NCI-H774 (cell line): Measurements from ENCODE around the gene MANBA.

Experiments
- DNase-seq: peaks from one replicate; lab custom pipeline; 2025; lab: John Stamatoyannopoulos, UW

The MANBA gene

GRCh38 chr4:102675141-102675540 lies 85.6 kb downstream of the MANBA start:
- no peak for DNase-seq

GRCh38 chr4:102667001-102667400 lies 93.8 kb downstream of the MANBA start:
- no peak for DNase-seq

- DNase-seq: no peak
These were observed 95.2 kb downstream of the MANBA start for GRCh38 chr4:102665527-102665926.

- no peak for DNase-seq
These were observed 97.7 kb downstream of the MANBA start for GRCh38 chr4:102663073-102663472.

GRCh38 chr4:102657206-102657605 lies 103.6 kb downstream of the MANBA start:
- DNase-seq: no peak

GRCh38 chr4:102647117-102647516 lies 113.7 kb downstream of the MANBA start:
- DNase-seq: no peak

GRCh38 chr4:102642631-102643298 lies 118.0 kb downstream of the MANBA start:
- no peak for DNase-seq

GRCh38 chr4:102641793-102642192 lies 119.0 kb downstream of the MANBA start:
- no peak for DNase-seq

GRCh38 chr4:102640669-102641068 lies 120.1 kb downstream of the MANBA start:
- no peak for DNase-seq

- DNase-seq: no peak
These were observed 121.2 kb downstream of the MANBA start for GRCh38 chr4:102639598-102639997.

GRCh38 chr4:102638621-102639020 lies 122.1 kb downstream of the MANBA start:
- no peak for DNase-seq

GRCh38 chr4:102637391-102637790 lies 123.4 kb downstream of the MANBA start:
- DNase-seq: no peak

- DNase-seq: no peak
These were observed 127.7 kb downstream of the MANBA start for GRCh38 chr4:102633100-102633499.

GRCh38 chr4:102632241-102633065 lies 128.3 kb downstream of the MANBA start:
- no peak for DNase-seq

- no peak for DNase-seq
These were observed 129.2 kb downstream of the MANBA start for GRCh38 chr4:102631616-102632015.

GRCh38 chr4:102629673-102630072 lies 131.1 kb downstream of the MANBA start:
- no peak for DNase-seq

GRCh38 chr4:102627831-102628523 lies 132.8 kb downstream of the MANBA start:
- DNase-seq: no peak

- DNase-seq: no peak
These were observed 135.4 kb downstream of the MANBA start for GRCh38 chr4:102625232-102625930.

- no peak for DNase-seq
These were observed 136.3 kb downstream of the MANBA start for GRCh38 chr4:102624505-102624904.

- DNase-seq: no peak
These were observed 137.1 kb downstream of the MANBA start for GRCh38 chr4:102623622-102624021.

- DNase-seq: no peak
These were observed 139.9 kb downstream of the MANBA start for GRCh38 chr4:102620697-102621497.
